H1 (cell line): ENCODE data around the gene NRXN3. TPM values are rescaled to one million over a fixed set of nuclear protein-coding genes. Genes with fewer than 3 reads are reported as not detected.

Experiments
- FOSL1 ChIP-seq: IDR thresholded peaks from 2 replicates; pipeline ENCODE4 v1.6.1; 2011; ENCODE audit warnings: mild to moderate bottlenecking, low read depth, low read length, moderate library complexity; ENCODE audit not compliant: insufficient read depth
- HDAC6 ChIP-seq: IDR thresholded peaks from one replicate; pipeline ENCODE4 v1.7.1; 2012; ENCODE audit warnings: low read depth, mild to moderate bottlenecking, inconsistent platforms, low read length, moderate library complexity
- SIX5 ChIP-seq: IDR thresholded peaks from 2 replicates; pipeline ENCODE4 v1.6.1; 2011; ENCODE audit warnings: mild to moderate bottlenecking, low read depth, low read length
- polyA plus RNA-seq, 7 experiments: library from polyadenylated mRNA; depleted of rRNA in 3 of 7; stranded (reverse) in 5 of 7; unstranded in 2 of 7; fragments of >200 nt in 5 of 7; fragments of 200-250 nt in 2 of 7; gene quantifications; 1 replicate in 5 of 7; 2 replicates in 1 of 7; 4 replicates in 1 of 7; pipeline versions ENCODE4 v1.2.1 to v1.2.3, GENCODE V29; 2011 to 2013; ENCODE audit warnings: missing spikeins in 2 of 7, mixed read lengths in 2 of 7
- total RNA-seq: library from RNA; stranded (reverse); fragmentation: NEBNext Ultra II Directional; extraction: Animal tissue kit (Norgen Biotek cat#: 25700); gene quantifications from 2 replicates; pipeline ENCODE4 v1.2.1, GENCODE V29; 2021

NRXN3 gene
- total and polyA plus RNA-seq, 2 of the 8 experiments (the other 6 are each of a cell fraction or from before 2014, with no cell fraction given) = 2.6 to 4.1 TPM

DNA sequence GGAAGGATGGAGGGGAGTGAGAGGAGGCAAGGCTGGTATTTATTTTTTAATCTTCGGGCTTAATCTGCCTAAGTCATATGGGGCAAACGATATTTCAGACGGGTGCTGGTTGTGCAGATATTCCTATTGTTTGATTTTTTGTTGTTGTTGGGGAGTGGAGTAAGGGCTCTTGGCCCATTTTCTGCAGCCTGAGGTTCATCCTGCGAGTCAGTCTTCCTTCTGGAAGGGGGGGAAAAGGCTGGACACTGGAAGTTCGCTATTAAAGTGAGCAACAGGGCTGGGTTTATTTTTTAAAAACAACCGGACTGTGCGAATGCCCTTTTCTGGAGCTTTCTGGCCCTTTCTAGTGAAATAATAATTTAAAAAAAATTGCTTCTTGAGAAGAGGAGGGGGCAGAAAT, 2.3 kb downstream of the NRXN3 start (continued):
- TF ChIP-seq HDAC6 (no peak), SIX5 (no peak), FOSL1 (no peak)
